Forelimb muscle (tissue), 1 donor: ENCODE measurements around the gene AMHR2. TPM values are rescaled to one million over a fixed set of nuclear protein-coding genes. Genes with fewer than 3 reads are reported as not detected.
"Not testable (repeated sequence)": the region's sequence is repeated elsewhere in the genome, so short reads cannot be mapped to it uniquely, and the experiment has no call there.

Source experiments
- DNase-seq: peaks from one replicate; pipeline ENCODE4 v3.0.0-alpha.2; 2013; ENCODE audit warnings: low read depth
- polyA plus RNA-seq: library from polyadenylated mRNA; unstranded; fragments of 120-200 nt; gene quantifications from one replicate; pipeline ENCODE4 v1.2.1, GENCODE V29; 2013; ENCODE audit not compliant: insufficient read length

AMHR2 gene
- polyA plus RNA-seq, 1 donor = 0.09 TPM

DNA sequence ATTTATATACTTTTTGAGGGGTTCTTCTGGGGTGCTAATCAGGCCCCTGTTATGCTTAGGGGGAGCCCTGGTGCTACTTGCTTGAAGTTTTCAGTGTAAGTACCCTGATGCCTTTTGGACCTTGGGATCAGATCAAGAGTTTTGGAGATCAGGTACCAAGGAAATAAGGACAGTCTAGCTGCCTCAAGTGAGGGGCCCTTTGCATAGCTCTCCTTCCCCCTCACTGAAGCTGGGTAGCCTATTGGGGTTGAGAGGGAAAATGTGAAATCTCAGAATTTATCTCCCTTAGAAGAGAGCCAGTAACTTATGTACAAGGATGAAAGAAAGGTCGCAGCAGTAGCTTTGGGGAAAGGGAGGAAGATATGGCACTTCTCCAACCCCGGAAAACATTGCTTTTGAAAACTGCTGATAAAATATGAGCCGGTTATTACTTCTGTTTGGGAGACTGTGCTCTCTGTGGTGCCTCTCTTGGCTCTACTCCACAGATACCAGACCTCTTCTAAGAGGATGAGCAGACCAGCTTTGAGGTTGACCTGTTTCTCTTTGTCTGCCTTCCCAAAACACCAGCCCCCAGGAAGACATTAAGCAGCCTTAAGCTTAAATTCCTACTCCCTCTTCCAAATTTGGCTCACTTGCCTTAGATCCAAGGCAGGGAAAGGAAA lies 8.8 kb upstream of the AMHR2 start:
- DNase-seq = no peak

GRCh38 chr12:53415752-53416389 lies 7.8 kb upstream of the AMHR2 start:
- DNase-seq = not testable (repeated sequence)

- DNase-seq = not testable (repeated sequence)
Observed at GRCh38 chr12:53417291-53417816, 6.3 kb upstream of the AMHR2 start.

DNA sequence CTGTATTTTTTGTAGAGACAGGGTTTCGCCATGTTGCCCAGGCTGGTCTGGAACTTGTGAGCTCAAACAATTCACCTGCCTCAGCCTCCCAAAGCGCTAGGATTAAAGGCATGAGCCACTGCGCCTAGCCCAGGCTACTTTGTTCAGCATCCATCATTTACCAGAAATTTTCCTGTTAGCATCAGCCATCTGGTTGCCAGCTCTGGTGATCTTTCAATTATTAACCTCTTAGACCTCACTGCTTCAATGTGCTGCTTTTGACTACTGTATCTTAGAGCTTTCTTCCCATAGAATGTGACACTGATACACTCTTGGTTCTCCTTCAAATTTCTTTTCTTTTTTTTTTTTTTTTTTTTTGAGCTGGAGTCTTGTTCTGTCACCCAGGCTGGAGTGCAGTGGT lies 5.4 kb upstream of the AMHR2 start:
- DNase-seq = no peak

GRCh38 chr12:53419756-53420155 lies 3.9 kb upstream of the AMHR2 start:
- no peak for DNase-seq

DNA sequence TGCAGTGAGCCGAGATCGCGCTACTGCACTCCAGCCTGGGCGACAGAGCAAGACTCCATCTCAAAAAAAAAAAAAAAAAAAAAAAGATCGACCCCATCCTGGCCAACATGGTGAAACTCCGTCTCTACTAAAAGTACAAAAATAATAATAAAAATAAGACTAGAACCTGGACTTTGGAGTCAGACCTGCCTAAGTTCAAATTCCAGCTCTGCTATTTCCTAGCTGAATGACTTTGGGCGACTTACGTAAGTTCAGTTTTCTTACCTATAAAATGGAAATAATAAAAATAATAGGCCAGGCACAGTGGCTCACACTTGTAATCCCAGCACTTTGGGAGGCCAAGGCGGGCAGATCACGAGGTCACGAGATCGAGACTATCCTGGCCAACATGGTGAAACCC lies 1.4 kb upstream of the AMHR2 start:
- DNase-seq = not testable (repeated sequence)

GRCh38 chr12:53424626-53425514 lies 1.2 kb downstream of the AMHR2 start:
- DNase-seq = no peak

- DNase-seq = no peak
Observed at GRCh38 chr12:53425515-53426150, 2.0 kb downstream of the AMHR2 start.

- no peak for DNase-seq
Observed at GRCh38 chr12:53427905-53428594, 4.4 kb downstream of the AMHR2 start.

DNA sequence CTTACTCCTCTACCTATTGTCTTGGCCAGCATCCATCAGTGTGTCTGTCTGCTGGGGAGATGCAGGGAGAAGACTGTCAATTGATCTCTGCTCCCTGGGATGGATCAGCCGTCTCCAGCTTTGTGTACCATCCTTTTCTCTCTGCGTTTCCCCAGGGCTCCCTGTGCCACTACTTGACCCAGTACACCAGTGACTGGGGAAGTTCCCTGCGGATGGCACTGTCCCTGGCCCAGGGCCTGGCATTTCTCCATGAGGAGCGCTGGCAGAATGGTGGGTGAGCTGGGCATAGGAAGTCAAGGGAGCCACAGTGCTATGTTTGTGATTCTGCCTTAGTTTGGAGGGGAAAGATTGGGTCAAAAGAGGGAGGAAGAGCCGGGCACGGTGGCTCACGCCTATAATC lies 5.1 kb downstream of the AMHR2 start:
- no peak for DNase-seq

GRCh38 chr12:53430116-53430515 lies 6.5 kb downstream of the AMHR2 start:
- DNase-seq = no peak

DNA sequence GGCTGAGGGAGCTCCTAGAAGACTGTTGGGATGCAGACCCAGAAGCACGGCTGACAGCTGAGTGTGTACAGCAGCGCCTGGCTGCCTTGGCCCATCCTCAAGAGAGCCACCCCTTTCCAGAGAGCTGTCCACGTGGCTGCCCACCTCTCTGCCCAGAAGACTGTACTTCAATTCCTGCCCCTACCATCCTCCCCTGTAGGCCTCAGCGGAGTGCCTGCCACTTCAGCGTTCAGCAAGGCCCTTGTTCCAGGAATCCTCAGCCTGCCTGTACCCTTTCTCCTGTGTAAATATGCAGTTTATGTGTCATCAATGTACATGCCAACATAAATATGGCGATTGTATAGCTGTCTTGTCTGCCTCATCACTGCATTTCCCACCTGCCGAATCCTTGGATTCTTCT lies 7.5 kb downstream of the AMHR2 start:
- no peak for DNase-seq

DNA sequence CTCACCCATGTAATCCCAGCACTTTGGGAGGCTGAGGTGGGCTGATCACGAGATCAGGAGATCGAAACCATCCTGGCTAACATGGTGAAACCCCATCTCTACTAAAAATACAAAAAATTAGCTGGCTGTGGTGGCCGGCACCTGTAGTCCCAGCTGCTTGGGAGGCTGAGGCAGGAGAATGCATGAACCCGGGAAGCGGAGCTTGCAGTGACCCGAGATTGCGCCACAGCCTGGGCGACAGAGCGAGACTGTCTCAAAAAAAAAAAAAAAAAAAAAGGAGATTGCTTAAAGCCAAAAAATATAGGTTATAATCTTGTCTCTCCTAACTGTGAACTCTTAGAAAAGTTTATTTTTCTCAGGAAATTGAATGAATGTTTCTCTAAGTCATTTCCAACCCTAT lies 11.7 kb downstream of the AMHR2 start:
- not testable (repeated sequence) for DNase-seq

DNA sequence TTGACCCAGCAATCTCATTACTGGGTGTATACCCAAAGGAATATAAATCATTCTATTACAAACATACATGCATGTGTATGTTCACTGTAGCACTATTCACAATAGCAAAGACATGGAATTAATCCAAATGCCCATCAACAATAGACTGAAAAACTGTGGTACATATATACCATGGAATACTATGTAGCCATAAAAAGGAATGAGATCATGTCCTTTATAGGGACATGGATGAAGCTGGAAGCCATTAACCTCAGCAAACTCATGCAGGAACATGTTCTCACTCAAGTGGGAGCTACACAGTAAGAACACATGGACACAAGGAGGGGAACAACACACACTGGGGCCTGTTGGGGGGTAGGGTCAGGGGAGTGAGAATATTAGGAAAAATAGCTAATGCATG lies 15.9 kb downstream of the AMHR2 start:
- DNase-seq = not testable (repeated sequence)

DNA sequence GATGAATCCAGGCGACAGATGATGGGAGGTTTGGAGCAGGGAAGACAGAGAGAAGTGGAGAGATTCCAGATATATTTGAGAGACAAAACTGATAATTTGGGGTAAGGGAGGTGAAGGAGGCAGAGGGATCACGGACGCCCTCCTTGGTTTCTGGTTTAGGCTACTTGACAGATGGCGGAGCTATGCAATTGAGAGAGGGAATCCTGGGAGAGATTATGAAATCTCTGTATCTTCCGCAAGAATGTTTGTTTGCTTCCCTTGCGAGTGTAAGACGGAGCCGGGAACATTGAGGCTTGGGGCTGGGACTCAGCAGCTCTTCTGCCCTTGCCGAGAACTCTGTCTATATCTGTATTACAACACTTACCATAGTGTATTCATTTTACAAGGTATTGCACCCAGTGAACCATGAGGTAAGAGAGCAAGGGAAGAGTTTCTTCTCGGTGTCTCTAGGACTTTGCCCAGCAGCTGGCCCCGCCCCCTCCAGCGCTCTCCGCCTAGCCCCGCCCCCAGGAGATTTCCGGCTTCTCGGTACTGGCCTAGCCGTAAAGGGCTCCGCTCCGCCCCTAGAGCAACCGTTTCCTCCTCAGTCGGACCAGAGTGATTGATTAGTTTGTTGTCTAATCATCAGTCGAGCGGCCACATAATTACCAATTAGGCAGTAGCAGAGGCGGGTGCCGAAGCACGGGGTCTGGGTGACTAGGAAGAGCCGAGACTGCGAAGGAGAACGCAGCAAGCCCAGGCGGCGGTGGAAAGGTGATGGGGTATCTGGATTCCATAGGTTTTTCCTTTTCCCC lies 17.6 kb downstream of the AMHR2 start, which contains the start of gene PRR13:
Gene PRR13, plus strand, starts transcription at position 695 of the 794 bp plus-strand sequence. CDS start 981 bp downstream, outside the sequence.
- peak; percentile 99 for DNase-seq

GRCh38 chr12:53443955-53444354 lies 20.3 kb downstream of the AMHR2 start:
- no peak for DNase-seq

DNA sequence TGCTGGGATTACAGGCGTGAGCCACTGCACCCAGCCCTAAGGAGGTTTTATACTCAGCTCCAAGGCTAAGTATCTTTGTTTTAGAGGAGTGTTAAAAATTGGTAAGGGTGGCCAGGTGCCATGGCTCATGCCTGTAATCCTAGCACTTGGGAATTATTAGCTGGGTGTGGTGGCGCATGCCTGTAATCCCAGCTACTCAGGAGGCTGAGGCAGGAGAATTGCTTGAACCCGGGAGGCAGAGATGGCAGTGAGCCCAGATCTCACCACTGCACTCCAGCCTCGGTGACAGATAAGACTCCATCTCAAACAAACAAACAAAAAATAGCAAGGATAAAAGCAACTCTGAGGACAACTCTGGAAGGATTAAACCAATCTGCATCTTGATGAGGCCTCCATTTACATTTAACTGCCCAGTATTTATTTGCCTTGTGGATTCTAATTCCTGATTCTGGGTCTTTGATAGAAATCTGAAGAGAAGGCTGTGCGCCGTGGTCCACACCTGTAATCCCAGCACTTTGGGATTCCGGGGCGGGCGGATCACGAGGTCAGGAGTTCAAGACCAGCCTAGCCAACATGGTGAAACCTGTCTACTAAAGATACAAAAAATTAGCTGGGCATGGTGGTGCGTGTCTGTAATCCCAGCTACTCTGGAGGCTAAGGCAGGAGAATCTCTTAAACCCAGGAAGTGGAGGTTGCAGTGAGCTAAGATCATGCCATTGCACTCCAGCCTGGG lies 21.1 kb downstream of the AMHR2 start:
- not testable (repeated sequence) for DNase-seq

- no peak for DNase-seq
Observed at GRCh38 chr12:53450936-53451335, 27.3 kb downstream of the AMHR2 start.

DNA sequence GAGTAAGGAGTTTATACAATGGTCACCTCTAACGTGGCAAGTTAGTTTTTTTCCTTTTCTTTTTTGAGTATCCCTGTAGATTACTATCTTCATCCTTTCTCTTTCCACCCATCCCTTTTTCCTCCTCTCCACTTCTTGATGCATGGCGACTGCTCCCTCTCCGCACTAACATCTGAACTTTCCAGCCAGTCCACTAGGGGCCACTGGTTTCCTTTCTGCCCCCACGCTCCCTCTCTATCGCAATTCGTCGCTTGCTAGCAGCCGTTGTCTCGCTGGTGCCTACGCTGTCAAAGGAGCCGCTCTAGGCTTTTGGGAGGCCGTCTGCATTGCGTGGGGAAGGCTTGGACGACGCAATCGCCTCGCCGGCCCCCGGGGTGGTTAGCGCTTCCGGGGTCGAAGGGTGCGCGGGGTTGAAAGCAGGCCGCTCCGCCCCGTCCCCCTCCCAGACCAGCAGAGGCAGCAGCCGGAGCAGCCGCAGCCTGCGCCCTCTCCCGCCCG lies 28.1 kb downstream of the AMHR2 start, which contains the start of gene PCBP2:
Gene PCBP2, plus strand, starts transcription at position 442 of the 498 bp plus-strand sequence. CDS start 2,699 bp downstream, outside the sequence.
- peak; percentile 97 for DNase-seq
